OCI-LY7 (cell line): Measurements from ENCODE around the gene LINS1. TPM values are rescaled to one million over a fixed set of nuclear protein-coding genes. Genes with fewer than 3 reads are reported as not detected.

ENCODE experiments used
- BruUV-seq: library from RNA; stranded (reverse); fragments of 400-500 nt; replicated peaks from 2 replicates; lab custom pipeline; 2021; lab: Mats Ljungman, UMichigan
- CTCF ChIA-PET: fragments of 300-600 bp; sonication (Branson Sonifier 250); formaldehyde crosslinking; loops from one replicate; lab custom pipeline; 2022; ENCODE audit warnings: antibody characterized with exemption; ENCODE audit not compliant: unreplicated experiment; lab: Charles Lee
- POLR2A ChIA-PET: fragments of 300-600 bp; sonication (Branson Sonifier 250); formaldehyde crosslinking; loops from one replicate; lab custom pipeline; 2022; ENCODE audit warnings: antibody characterized with exemption; lab: Charles Lee
- DNase-seq: peaks from one replicate; pipeline ENCODE4 v3.0.0-alpha.2; 2015; ENCODE audit warnings: low spot score
- H2AFZ ChIP-seq: fragments of 200-600 bp; sonication (generic), shearing (Covaris generic); 2 replicates; pipeline ENCODE4 v1.6.1; 2014; ENCODE audit warnings: mild to moderate bottlenecking, antibody characterized with exemption, low read length, moderate library complexity
- H3K27ac ChIP-seq: fragments of 200-600 bp; sonication (generic); 2 replicates; pipeline ENCODE4 v1.5.1; 2014; ENCODE audit warnings: mixed run types, low read depth, mild to moderate bottlenecking, moderate library complexity, low read length, inconsistent platforms; ENCODE audit not compliant: poor library complexity, severe bottlenecking
- H3K36me3 ChIP-seq: fragments of 200-600 bp; sonication (generic); 2 replicates; pipeline ENCODE4 v1.6.1; 2014; ENCODE audit warnings: mild to moderate bottlenecking, antibody characterized with exemption, low read length, moderate library complexity, mixed read lengths; ENCODE audit not compliant: insufficient read depth
- H3K4me1 ChIP-seq: fragments of 200-600 bp; sonication (generic); 2 replicates; pipeline ENCODE4 v1.5.1; 2014; ENCODE audit warnings: mild to moderate bottlenecking, low read length; ENCODE audit not compliant: insufficient read depth, poor library complexity, severe bottlenecking
- H3K4me2 ChIP-seq: fragments of 200-600 bp; sonication (generic); 2 replicates; pipeline ENCODE4 v1.6.1; 2014; ENCODE audit warnings: mild to moderate bottlenecking, low read length
- H3K4me3 ChIP-seq: fragments of 200-600 bp; sonication (generic); 2 replicates; pipeline ENCODE4 v1.5.1; 2014; ENCODE audit warnings: mild to moderate bottlenecking, low read depth, low read length; ENCODE audit not compliant: poor library complexity, severe bottlenecking
- H3K79me2 ChIP-seq: fragments of 200-600 bp; sonication (generic); 2 replicates; pipeline ENCODE4 v1.6.1; 2016; ENCODE audit warnings: low read depth, mild to moderate bottlenecking, low read length, moderate library complexity, mixed read lengths; ENCODE audit not compliant: insufficient read depth
- H3K9me2 ChIP-seq: fragments of 200-600 bp; sonication (generic); 2 replicates; pipeline ENCODE4 v1.6.1; 2016; ENCODE audit warnings: mild to moderate bottlenecking, low read length, mixed read lengths; ENCODE audit not compliant: insufficient read depth
- H3K9me3 ChIP-seq: fragments of 200-600 bp; sonication (generic); 2 replicates; pipeline ENCODE4 v1.6.1; 2014; ENCODE audit warnings: mild to moderate bottlenecking, mixed run types, low read length, mixed read lengths
- H4K20me1 ChIP-seq: fragments of 200-600 bp; sonication (generic); 2 replicates; pipeline ENCODE4 v1.6.1; 2014; ENCODE audit warnings: mild to moderate bottlenecking, antibody characterized with exemption, low read length, moderate library complexity, mixed read lengths; ENCODE audit not compliant: insufficient read depth
- CTCF ChIP-seq: fragments of 200-600 bp; sonication (generic); conservative IDR thresholded peaks from 2 replicates; pipeline ENCODE4 v1.5.1; 2014; ENCODE audit warnings: mild to moderate bottlenecking, antibody characterized with exemption, low read length, moderate library complexity, mixed read lengths
- EZH2phosphoT487 ChIP-seq: fragments of 200-600 bp; sonication (generic); IDR thresholded peaks from 2 replicates; pipeline ENCODE4 v1.6.1; 2018; ENCODE audit warnings: low read depth, borderline replicate concordance, mild to moderate bottlenecking, mixed run types, antibody characterized with exemption, low read length, moderate library complexity, mixed read lengths
- intact Hi-C: fragments of 100-400 bp; cut with micrococcal nuclease; formaldehyde crosslinking; loops from one replicate; pipeline ENCODE4 v1.10.0; 2022; ENCODE audit not compliant: unreplicated experiment
- total RNA-seq, 2 experiments: library from RNA; depleted of rRNA in 1 of 2; stranded (reverse); fragments of >200 nt in 1 of 2; shearing (Covaris generic) in 1 of 2; gene quantifications; 2 replicates each; pipeline ENCODE4 v1.2.3, GENCODE V29; 2014 to 2022

The LINS1 gene
- total RNA-seq, 2 experiments from 2014 or later, result 6.6 to 14.3 TPM

GRCh38 chr15:100628746-100629145 lies 26.8 kb upstream of the LINS1 start:
- intact Hi-C loops, result loop anchor here (1.0 to 5.0 kb wide), 3 partner anchors 244 to 630 kb away; no protein-coding TSS in a partner anchor
- DNase-seq, result no peak
- Histone ChIP-seq H3K4me2 (no peak overlapping the region), H2AFZ (no peak overlapping the region), H3K79me2 (no peaks in the 10 kb centered on the region), H3K4me1 (no peaks in the 10 kb centered on the region), H3K4me3 (no peak overlapping the region), H3K9me3 (no peaks in the 10 kb centered on the region), H4K20me1 (no peaks in the 10 kb centered on the region), H3K9me2 (no peaks in the 10 kb centered on the region), H3K36me3 (peaks cover 36% of the 10 kb centered on the region), H3K27ac (no peak overlapping the region)
- no TSS peak for BruUV-seq
- no peak for TF ChIP-seq EZH2phosphoT487
- TF ChIP-seq CTCF, result no peak
- CTCF ChIA-PET, result no interaction called here
- POLR2A ChIA-PET, result no interaction called here

GRCh38 chr15:100627789-100628395 lies 25.9 kb upstream of the LINS1 start:
- intact Hi-C loops, result loop anchor here (1.0 to 5.0 kb wide), 3 partner anchors 244 to 630 kb away; no protein-coding TSS in a partner anchor
- no peak overlapping the region for H3K4me3 ChIP-seq
- no peaks in the 10 kb centered on the region for H4K20me1 ChIP-seq
- TF ChIP-seq EZH2phosphoT487 (no peak), CTCF (peak; percentile 93)
- no peaks in the 10 kb centered on the region for H3K9me3 ChIP-seq
- H3K27ac ChIP-seq, result no peak overlapping the region
- BruUV-seq, result no TSS peak
- H2AFZ ChIP-seq, result no peak overlapping the region
- peaks cover 36% of the 10 kb centered on the region for H3K36me3 ChIP-seq
- H3K9me2 ChIP-seq, result no peaks in the 10 kb centered on the region
- CTCF ChIA-PET, result no interaction called here
- POLR2A ChIA-PET, result no interaction called here
- H3K4me2 ChIP-seq, result no peak overlapping the region
- no peaks in the 10 kb centered on the region for H3K4me1 ChIP-seq
- no peaks in the 10 kb centered on the region for H3K79me2 ChIP-seq
- DNase-seq, result peak; percentile 72

GRCh38 chr15:100623301-100623700 lies 21.3 kb upstream of the LINS1 start:
- Histone ChIP-seq H3K4me3 (no peak overlapping the region), H3K79me2 (no peaks in the 10 kb centered on the region), H4K20me1 (no peaks in the 10 kb centered on the region), H2AFZ (no peak overlapping the region), H3K9me2 (no peaks in the 10 kb centered on the region), H3K4me1 (no peaks in the 10 kb centered on the region), H3K27ac (no peak overlapping the region), H3K4me2 (no peak overlapping the region), H3K36me3 (peaks cover 39% of the 10 kb centered on the region), H3K9me3 (peaks cover 15% of the 10 kb centered on the region; the same call in 1 of the 2 replicates)
- CTCF ChIA-PET, result interaction anchor here (0.6 kb wide), 1 partner anchor 766 kb away, joined by 3 read pairs; no protein-coding TSS in a partner anchor
- POLR2A ChIA-PET, result no interaction called here
- TF ChIP-seq CTCF, result no peak
- no peak for TF ChIP-seq EZH2phosphoT487
- intact Hi-C loops, result no loop called here
- BruUV-seq, result no TSS peak
- no peak for DNase-seq
